Natural killer cell (primary cell): Measurements from ENCODE around the gene UNC119. TPM values are rescaled to one million over a fixed set of nuclear protein-coding genes. Genes with fewer than 3 reads are reported as not detected.

ENCODE experiments used
- ATAC-seq, 3 donors: fragments of 150-1000 bp in 2 of 3; fragments of 200-7000 bp in 1 of 3; cut with Tn5 transposase; 1 replicate in 1 of 3; 2 replicates in 2 of 3; pipeline ENCODE4 v1.10.0; 2021; ENCODE audit warnings: mild to moderate bottlenecking in 2 of 3, moderate library complexity in 2 of 3
- DNase-seq, 2 donors: peaks; one replicate each; pipeline versions ENCODE4 v3.0.0 to v3.0.0-alpha.2; 2013 to 2021; ENCODE audit warnings: mixed read lengths in 1 of 2
- H3K27ac ChIP-seq: one replicate; pipeline ENCODE4 v1.5.1; 2013; ENCODE audit warnings: mild to moderate bottlenecking, low read length
- H3K27me3 ChIP-seq: one replicate; pipeline ENCODE4 v1.6.1; 2013; ENCODE audit warnings: low read length; ENCODE audit not compliant: control insufficient read depth, insufficient read depth
- H3K36me3 ChIP-seq: one replicate; pipeline ENCODE4 v1.6.1; 2013; ENCODE audit warnings: low read length; ENCODE audit not compliant: control insufficient read depth, insufficient read depth
- H3K4me1 ChIP-seq: one replicate; pipeline ENCODE4 v1.6.1; 2013; ENCODE audit warnings: low read length; ENCODE audit not compliant: control insufficient read depth, insufficient read depth
- H3K4me3 ChIP-seq: one replicate; pipeline ENCODE4 v1.5.1; 2013; ENCODE audit warnings: low read length
- H3K9me3 ChIP-seq: one replicate; pipeline ENCODE4 v1.6.1; 2013; ENCODE audit warnings: low read length; ENCODE audit not compliant: control insufficient read depth, insufficient read depth
- H3K27ac Mint-ChIP-seq, 2 donors: one replicate each; pipeline ENCODE4 v1.8.0; 2022; ENCODE audit warnings: mild to moderate bottlenecking in 2 of 2, mixed read lengths in 2 of 2, moderate library complexity in 1 of 2
- H3K27me3 Mint-ChIP-seq, 2 donors: one replicate each; pipeline ENCODE4 v1.8.0; 2022; ENCODE audit warnings: low read depth in 2 of 2, mixed read lengths in 2 of 2
- H3K36me3 Mint-ChIP-seq: one replicate; pipeline ENCODE4 v1.8.0; 2022; ENCODE audit warnings: mixed read lengths
- H3K4me1 Mint-ChIP-seq, 2 donors: one replicate each; pipeline ENCODE4 v1.8.0; 2022; ENCODE audit warnings: mixed read lengths in 2 of 2
- H3K4me3 Mint-ChIP-seq: one replicate; pipeline ENCODE4 v1.8.0; 2022; ENCODE audit warnings: mild to moderate bottlenecking, moderate library complexity, mixed read lengths
- H3K9me3 Mint-ChIP-seq, 2 donors: one replicate each; pipeline ENCODE4 v1.8.0; 2022; ENCODE audit warnings: mixed read lengths in 2 of 2
- WGBS: methylation state at CpG from one replicate; pipeline ENCODE4 v1.1.7; 2013; ENCODE audit warnings: missing lambda C conversion rate; ENCODE audit not compliant: insufficient coverage; 5-methylcytosine and 5-hydroxymethylcytosine counted together
- intact Hi-C: fragments of 100-400 bp; cut with micrococcal nuclease; formaldehyde crosslinking; loops from one replicate; pipeline ENCODE4 v1.14.2; 2022
- total RNA-seq, 4 donors: library from RNA; stranded (reverse); fragments of 120-200 nt in 1 of 4; gene quantifications; one replicate each; pipeline versions ENCODE4 v1.2.3 to v1.2.4, GENCODE V29; 2013 to 2022
- TF ChIP-seq, protein P1 (sequence below): fragments of 200-600 bp; IDR thresholded peaks from one replicate; pipeline ENCODE4 v1.8.0; 2022; ENCODE audit warnings: antibody characterized with exemption

UNC119 gene
- total RNA-seq, 3 donors from 2014 or later (not counting 1 experiment from before 2014, with no cell fraction given): 79.1 to 106 (median 79.3) TPM

DNA sequence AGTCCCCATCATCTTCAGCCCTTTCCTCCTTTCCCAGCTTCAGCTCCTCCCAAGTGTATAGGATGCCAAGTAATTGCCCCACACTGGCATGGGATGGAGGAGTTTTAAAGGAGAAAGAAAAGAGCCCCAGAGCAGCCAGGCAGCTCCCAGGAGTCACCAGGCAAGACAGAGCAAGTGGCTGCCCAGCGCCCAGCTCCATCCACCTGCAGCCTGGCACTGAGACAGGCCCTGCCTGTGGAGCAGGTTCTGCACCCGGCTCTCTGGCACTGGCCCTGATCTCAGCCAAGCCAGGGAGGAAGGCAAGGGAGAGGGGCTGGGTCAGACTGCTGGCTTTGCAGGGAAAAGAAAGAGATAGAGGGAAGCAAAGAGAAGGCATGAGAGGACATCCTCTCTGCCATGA is 24.6 kb downstream of the UNC119 start:
- H3K4me1 Mint-ChIP-seq: no peaks in the 10 kb centered on the region
- intact Hi-C loops: no loop called here
- Histone ChIP-seq H3K4me1 (no peaks in the 10 kb centered on the region), H3K27me3 (no peaks in the 10 kb centered on the region), H3K9me3 (no peaks in the 10 kb centered on the region), H3K4me3 (no peak overlapping the region), H3K36me3 (no peaks in the 10 kb centered on the region), H3K27ac (no peak overlapping the region)
- ATAC-seq (no peak), DNase-seq (no peak)
- 93% methylated on average over 2 of the region's 2 CpGs for WGBS
- TF ChIP-seq, protein P1, sequence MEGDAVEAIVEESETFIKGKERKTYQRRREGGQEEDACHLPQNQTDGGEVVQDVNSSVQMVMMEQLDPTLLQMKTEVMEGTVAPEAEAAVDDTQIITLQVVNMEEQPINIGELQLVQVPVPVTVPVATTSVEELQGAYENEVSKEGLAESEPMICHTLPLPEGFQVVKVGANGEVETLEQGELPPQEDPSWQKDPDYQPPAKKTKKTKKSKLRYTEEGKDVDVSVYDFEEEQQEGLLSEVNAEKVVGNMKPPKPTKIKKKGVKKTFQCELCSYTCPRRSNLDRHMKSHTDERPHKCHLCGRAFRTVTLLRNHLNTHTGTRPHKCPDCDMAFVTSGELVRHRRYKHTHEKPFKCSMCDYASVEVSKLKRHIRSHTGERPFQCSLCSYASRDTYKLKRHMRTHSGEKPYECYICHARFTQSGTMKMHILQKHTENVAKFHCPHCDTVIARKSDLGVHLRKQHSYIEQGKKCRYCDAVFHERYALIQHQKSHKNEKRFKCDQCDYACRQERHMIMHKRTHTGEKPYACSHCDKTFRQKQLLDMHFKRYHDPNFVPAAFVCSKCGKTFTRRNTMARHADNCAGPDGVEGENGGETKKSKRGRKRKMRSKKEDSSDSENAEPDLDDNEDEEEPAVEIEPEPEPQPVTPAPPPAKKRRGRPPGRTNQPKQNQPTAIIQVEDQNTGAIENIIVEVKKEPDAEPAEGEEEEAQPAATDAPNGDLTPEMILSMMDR: no peak
- H3K9me3 Mint-ChIP-seq: no peaks in the 10 kb centered on the region
- no peak overlapping the region for H3K27ac Mint-ChIP-seq
- H3K36me3 Mint-ChIP-seq: no peaks in the 10 kb centered on the region
- peaks cover 0 to 2% of the 10 kb centered on the region in 2 donors for H3K27me3 Mint-ChIP-seq
- no peak overlapping the region for H3K4me3 Mint-ChIP-seq

DNA sequence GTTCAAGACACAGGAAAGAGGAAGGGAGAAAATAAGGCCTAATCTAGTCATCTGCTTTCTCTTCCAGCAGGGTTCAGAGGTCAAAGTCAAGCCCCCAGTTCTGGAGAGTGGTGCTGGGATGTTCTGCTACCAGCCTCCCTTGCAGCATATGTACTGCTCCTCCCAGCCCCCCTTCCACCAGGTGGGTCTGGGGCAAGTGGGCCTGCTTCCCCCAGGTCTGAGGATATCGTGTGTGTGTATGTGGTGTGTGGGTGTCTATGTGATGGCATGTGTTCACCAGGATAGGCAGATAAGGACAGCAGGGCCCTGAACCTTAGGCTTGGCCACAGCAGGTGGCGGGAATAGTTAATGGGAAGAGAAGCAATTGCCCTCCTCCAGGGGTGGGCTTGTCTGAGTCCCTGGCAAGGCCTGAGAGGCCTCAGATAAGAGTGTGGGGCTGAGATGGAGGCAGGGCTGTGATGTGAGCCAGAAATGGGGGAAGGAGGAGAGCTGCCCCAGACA is 25.2 kb downstream of the UNC119 start:
- intact Hi-C loops: no loop called here
- H3K27ac ChIP-seq: no peak overlapping the region
- WGBS: 85% methylated on average over 2 of the region's 2 CpGs
- Mint-ChIP-seq H3K27me3 (peaks cover 0 to 2% of the 10 kb centered on the region in 2 donors), H3K9me3 (no peaks in the 10 kb centered on the region), H3K36me3 (no peaks in the 10 kb centered on the region), H3K4me3 (no peak overlapping the region), H3K4me1 (no peaks in the 10 kb centered on the region), H3K27ac (no peak overlapping the region)
- DNase-seq: no peak
- H3K36me3 ChIP-seq: no peaks in the 10 kb centered on the region
- ATAC-seq: no peak
- no peaks in the 10 kb centered on the region for H3K4me1 ChIP-seq
- TF ChIP-seq, protein P1: no peak
- no peaks in the 10 kb centered on the region for H3K27me3 ChIP-seq
- no peaks in the 10 kb centered on the region for H3K9me3 ChIP-seq
- H3K4me3 ChIP-seq: no peak overlapping the region

DNA sequence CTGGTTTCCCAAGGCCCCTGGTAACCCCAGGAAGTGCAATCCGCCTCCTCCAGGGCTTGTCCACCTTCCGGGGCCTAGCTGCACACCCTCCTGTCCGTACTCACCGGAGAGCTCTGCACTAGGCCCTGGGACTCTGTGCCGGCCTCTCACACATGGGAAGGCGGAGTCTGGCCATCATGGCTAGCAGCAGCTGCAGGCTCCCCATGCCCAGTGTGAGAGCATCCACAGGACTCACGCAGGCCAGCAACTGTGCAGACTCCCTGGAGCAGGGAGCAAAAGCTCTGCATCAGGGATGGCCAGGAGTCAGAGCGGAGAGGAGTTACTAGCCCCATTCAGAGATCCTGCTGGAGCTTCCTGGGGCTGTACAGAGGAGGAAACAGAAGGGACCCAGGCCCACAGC is 26.0 kb downstream of the UNC119 start:
- ATAC-seq (no peak), DNase-seq (no peak)
- Histone ChIP-seq H3K4me1 (no peaks in the 10 kb centered on the region), H3K4me3 (no peak overlapping the region), H3K27me3 (no peaks in the 10 kb centered on the region), H3K36me3 (no peaks in the 10 kb centered on the region), H3K9me3 (no peaks in the 10 kb centered on the region), H3K27ac (no peak overlapping the region)
- intact Hi-C loops: no loop called here
- Mint-ChIP-seq H3K9me3 (no peaks in the 10 kb centered on the region), H3K4me3 (no peak overlapping the region), H3K27me3 (peaks cover 0 to 2% of the 10 kb centered on the region in 2 donors), H3K36me3 (no peaks in the 10 kb centered on the region), H3K27ac (no peak overlapping the region), H3K4me1 (no peaks in the 10 kb centered on the region)
- 87% methylated on average over 8 of the region's 8 CpGs for WGBS
- TF ChIP-seq, protein P1: no peak
